Measurements from ENCODE around the gene ADPRHL1. TPM values are rescaled to one million over a fixed set of nuclear protein-coding genes. Genes with fewer than 3 reads are reported as not detected.

Gene ADPRHL1
- total RNA-seq, 1 experiment from 2014 or later: 3.9 TPM

- Histone ChIP-seq H3K9me3 (ENCODE audit: low read depth, low read length, poor library complexity, severe bottlenecking) (no peaks in the 10 kb centered on the region), H3K4me1 (ENCODE audit: insufficient read depth, low read length, poor library complexity, severe bottlenecking) (no peaks in the 10 kb centered on the region), H3K27ac (ENCODE audit: low read depth, low read length, poor library complexity, severe bottlenecking) (peak overlapping the region; percentile 73), H3K27me3 (replicated peaks; ENCODE audit: insufficient read depth, low read depth, low read length, poor library complexity) (no peaks in the 10 kb centered on the region), H3K4me3 (ENCODE audit: low read depth, low read length, poor library complexity, severe bottlenecking) (peak overlapping the region; percentile 49), H3K36me3 (ENCODE audit: insufficient read depth, low read length, poor library complexity, severe bottlenecking) (no peaks in the 10 kb centered on the region)
- no TSS peak for BruUV-seq (replicated peaks)
- TF ChIP-seq EZH2 (IDR thresholded peaks at IDR 0.05; ENCODE audit: borderline replicate concordance, low read depth, low read length, poor library complexity, severe bottlenecking) (no peak), CTCF (conservative IDR thresholded peaks at IDR 0.05; ENCODE audit: low read depth, low read length) (no peak)
- intact Hi-C loops (cut with micrococcal nuclease; ENCODE audit: unreplicated experiment): no loop called here
- POLR2A ChIA-PET (ENCODE audit: low non-redundant PET): interaction anchor here (0.6 kb wide), 1 partner anchor 138 kb away, joined by 9 read pairs; no protein-coding TSS in a partner anchor
- CTCF ChIA-PET: interaction anchor here (0.6 kb wide), 1 partner anchor 87 kb away, joined by 3 read pairs; no protein-coding TSS in a partner anchor
- DNase-seq (ENCODE audit: low spot score): no peak
Observed at GRCh38 chr13:113364901-113365582, 88.2 kb downstream of the ADPRHL1 start.

- peak overlapping the region; percentile 73 for H3K27ac ChIP-seq (ENCODE audit: low read depth, low read length, poor library complexity, severe bottlenecking)
- no peak for TF ChIP-seq CTCF (conservative IDR thresholded peaks at IDR 0.05; ENCODE audit: low read depth, low read length)
- TF ChIP-seq EZH2 (IDR thresholded peaks at IDR 0.05; ENCODE audit: borderline replicate concordance, low read depth, low read length, poor library complexity, severe bottlenecking): no peak
- no TSS peak for BruUV-seq (replicated peaks)
- H3K4me1 ChIP-seq (ENCODE audit: insufficient read depth, low read length, poor library complexity, severe bottlenecking): no peaks in the 10 kb centered on the region
- H3K4me3 ChIP-seq (ENCODE audit: low read depth, low read length, poor library complexity, severe bottlenecking): peak overlapping the region; percentile 49
- no peaks in the 10 kb centered on the region for H3K9me3 ChIP-seq (ENCODE audit: low read depth, low read length, poor library complexity, severe bottlenecking)
- ChIA-PET CTCF (interaction anchor here (0.6 kb wide), 1 partner anchor 88 kb away, joined by 3 read pairs; no protein-coding TSS in a partner anchor), POLR2A (ENCODE audit: low non-redundant PET) (interaction anchor here (0.6 kb wide), 1 partner anchor 137 kb away, joined by 9 read pairs; no protein-coding TSS in a partner anchor)
- H3K36me3 ChIP-seq (ENCODE audit: insufficient read depth, low read length, poor library complexity, severe bottlenecking): no peaks in the 10 kb centered on the region
- no peaks in the 10 kb centered on the region for H3K27me3 ChIP-seq (replicated peaks; ENCODE audit: insufficient read depth, low read depth, low read length, poor library complexity)
- no peak for DNase-seq (ENCODE audit: low spot score)
- intact Hi-C loops (cut with micrococcal nuclease; ENCODE audit: unreplicated experiment): no loop called here
Observed at GRCh38 chr13:113364311-113364889, 88.9 kb downstream of the ADPRHL1 start.

DNA sequence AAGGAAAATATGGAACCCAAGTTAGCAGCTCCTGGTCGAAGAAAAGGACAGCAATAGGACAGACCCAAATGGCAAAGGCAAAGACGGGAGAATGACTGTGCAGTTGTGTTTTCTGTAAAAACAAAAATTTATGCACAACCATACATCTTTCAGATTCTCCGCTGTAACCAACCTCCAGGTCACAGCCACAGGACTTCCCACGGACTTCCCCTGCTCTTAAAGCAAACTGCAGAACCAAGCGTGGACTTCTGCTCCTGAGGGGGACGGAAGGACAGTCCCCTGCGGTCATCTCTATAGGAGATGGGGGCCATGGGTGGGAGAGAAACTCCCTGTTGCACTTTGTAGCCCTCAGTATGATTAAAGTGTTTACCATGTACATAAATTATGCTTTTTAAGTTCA lies 91.9 kb downstream of the ADPRHL1 start:
- intact Hi-C loops (cut with micrococcal nuclease; ENCODE audit: unreplicated experiment): no loop called here
- no peak overlapping the region for H3K27ac ChIP-seq (ENCODE audit: low read depth, low read length, poor library complexity, severe bottlenecking)
- POLR2A ChIA-PET (ENCODE audit: low non-redundant PET): no interaction called here
- DNase-seq (ENCODE audit: low spot score): no peak
- H3K36me3 ChIP-seq (ENCODE audit: insufficient read depth, low read length, poor library complexity, severe bottlenecking): no peaks in the 10 kb centered on the region
- CTCF ChIA-PET: no interaction called here
- BruUV-seq (replicated peaks): no TSS peak
- H3K4me1 ChIP-seq (ENCODE audit: insufficient read depth, low read length, poor library complexity, severe bottlenecking): no peaks in the 10 kb centered on the region
- no peaks in the 10 kb centered on the region for H3K9me3 ChIP-seq (ENCODE audit: low read depth, low read length, poor library complexity, severe bottlenecking)
- no peak overlapping the region for H3K4me3 ChIP-seq (ENCODE audit: low read depth, low read length, poor library complexity, severe bottlenecking)
- no peaks in the 10 kb centered on the region for H3K27me3 ChIP-seq (replicated peaks; ENCODE audit: insufficient read depth, low read depth, low read length, poor library complexity)
- no peak for TF ChIP-seq EZH2 (IDR thresholded peaks at IDR 0.05; ENCODE audit: borderline replicate concordance, low read depth, low read length, poor library complexity, severe bottlenecking)
- no peak for TF ChIP-seq CTCF (conservative IDR thresholded peaks at IDR 0.05; ENCODE audit: low read depth, low read length)
